HepG2 (cell line): ENCODE results near the gene PSMB11. TPM values are rescaled to one million over a fixed set of nuclear protein-coding genes. Genes with fewer than 3 reads are reported as not detected.

Experiments used
- FOXA1 ChIP-seq, 2 experiments: fragments of 450-650 bp in 1 of 2; sonication (generic) in 1 of 2; formaldehyde crosslinking in 1 of 2; IDR thresholded peaks; 2 replicates each; pipeline versions ENCODE4 v1.4.0 to v1.6.1; 2016 to 2020; ENCODE audit warnings: missing genetic modification reagents in 1 of 2
- HNRNPL ChIP-seq: fragments of 200-400 bp; formaldehyde crosslinking; IDR thresholded peaks from 2 replicates; pipeline ENCODE4 v1.6.1; 2017; ENCODE audit warnings: mild to moderate bottlenecking, low read depth, low read length
- KAT7 ChIP-seq: IDR thresholded peaks from 2 replicates; pipeline ENCODE4 v1.6.1; 2018; ENCODE audit warnings: borderline replicate concordance, missing compliant biosample characterization
- KDM2A ChIP-seq: sonication (generic); formaldehyde crosslinking; IDR thresholded peaks from 2 replicates; pipeline ENCODE4 v1.4.0; 2020; ENCODE audit warnings: low read depth, missing genetic modification reagents, borderline replicate concordance
- KDM5B ChIP-seq: sonication (generic); formaldehyde crosslinking; IDR thresholded peaks from 2 replicates; pipeline ENCODE4 v1.4.0; 2020; ENCODE audit warnings: missing genetic modification reagents, mild to moderate bottlenecking, borderline replicate concordance
- MAZ ChIP-seq, 2 experiments: sonication (generic) in 1 of 2; formaldehyde crosslinking in 1 of 2; IDR thresholded peaks; 2 replicates each; pipeline versions ENCODE4 v1.5.0 to v1.6.1; 2012 to 2020; ENCODE audit warnings: low read depth in 2 of 2, mild to moderate bottlenecking in 2 of 2, borderline replicate concordance in 1 of 2, improper control_type of control experiment in 1 of 2, low read length in 1 of 2, missing genetic modification reagents in 1 of 2, moderate library complexity in 1 of 2
- NFKB2 ChIP-seq: sonication (generic); formaldehyde crosslinking; IDR thresholded peaks from 2 replicates; pipeline ENCODE4 v1.4.0; 2020; ENCODE audit warnings: missing genetic modification reagents, borderline replicate concordance
- NR2F1 ChIP-seq, 2 experiments: fragments of 450-650 bp in 1 of 2; formaldehyde crosslinking in 1 of 2; IDR thresholded peaks; 2 replicates each; pipeline versions ENCODE4 v1.5.0 to v1.6.1; 2016 to 2020; ENCODE audit warnings: mild to moderate bottlenecking in 1 of 2, missing compliant biosample characterization in 1 of 2, missing genetic modification reagents in 1 of 2, moderate library complexity in 1 of 2
- PLRG1 ChIP-seq: fragments of 450-650 bp; conservative IDR thresholded peaks from 2 replicates; pipeline ENCODE4 v1.6.1; 2016
- RELA ChIP-seq: sonication (generic); formaldehyde crosslinking; IDR thresholded peaks from 2 replicates; pipeline ENCODE4 v1.4.0; 2020; ENCODE audit warnings: missing genetic modification reagents
- RFX1 ChIP-seq: fragments of 450-650 bp; IDR thresholded peaks from 2 replicates; pipeline ENCODE4 v1.6.1; 2017
- RNF2 ChIP-seq: fragments of 450-650 bp; conservative IDR thresholded peaks from 2 replicates; pipeline ENCODE4 v1.6.1; 2016; ENCODE audit warnings: low read depth
- U2AF1 ChIP-seq: fragments of 200-400 bp; formaldehyde crosslinking; optimal IDR thresholded peaks from 2 replicates; pipeline ENCODE3; 2017; ENCODE audit warnings: mild to moderate bottlenecking, low read depth, low read length
- ZHX1 ChIP-seq: sonication (generic); formaldehyde crosslinking; IDR thresholded peaks from 2 replicates; pipeline ENCODE4 v1.8.1; 2022; ENCODE audit warnings: low read depth, mild to moderate bottlenecking, missing genetic modification reagents
- ZMYM4 ChIP-seq: sonication (generic); formaldehyde crosslinking; IDR thresholded peaks from 2 replicates; pipeline ENCODE4 v1.8.1; 2023; ENCODE audit warnings: mild to moderate bottlenecking, missing genetic modification reagents
- ZNF607 ChIP-seq: sonication (generic); formaldehyde crosslinking; IDR thresholded peaks from 2 replicates; pipeline ENCODE4 v1.5.1; 2020; ENCODE audit warnings: missing genetic modification reagents, mild to moderate bottlenecking, borderline replicate concordance
- ZNF766 ChIP-seq: sonication (generic); formaldehyde crosslinking; IDR thresholded peaks from 2 replicates; pipeline ENCODE4 v1.5.0; 2020; ENCODE audit warnings: missing genetic modification reagents, borderline replicate concordance
- ZNF788 ChIP-seq: sonication (generic); formaldehyde crosslinking; IDR thresholded peaks from 2 replicates; pipeline ENCODE4 v1.5.0; 2020; ENCODE audit warnings: mild to moderate bottlenecking, missing genetic modification reagents, borderline replicate concordance
- ZSCAN30 ChIP-seq: sonication (generic); formaldehyde crosslinking; IDR thresholded peaks from 2 replicates; pipeline ENCODE4 v1.5.0; 2020; ENCODE audit warnings: mild to moderate bottlenecking, missing genetic modification reagents
- polyA plus RNA-seq, 8 experiments: library from polyadenylated mRNA; depleted of rRNA in 3 of 8; stranded (reverse) in 7 of 8; unstranded in 1 of 8; fragments of >200 nt; fragmentation: Illumina TruSeq in 4 of 8; extraction: Trizol in 4 of 8; gene quantifications; 2 replicates each; pipeline versions ENCODE4 v1.2.1 to v1.2.3, GENCODE V29; 2011 to 2016; ENCODE audit warnings: low read depth in 4 of 8, missing spikeins in 1 of 8, mixed read lengths in 1 of 8; ENCODE audit not compliant: insufficient read depth in 1 of 8
- total RNA-seq, 5 experiments: library from RNA; depleted of rRNA; stranded (reverse); fragments of >200 nt; fragmentation: Illumina TruSeq; extraction: Trizol; gene quantifications; 2 replicates each; pipeline ENCODE4 v1.2.3, GENCODE V29; 2016; ENCODE audit warnings: low read depth in 1 of 5
- TF ChIP-seq, protein P1 (sequence below), 2 experiments: sonication (generic) in 1 of 2; formaldehyde crosslinking in 1 of 2; IDR thresholded peaks; 2 replicates each; pipeline versions ENCODE4 v1.4.0 to v1.6.1; 2018 to 2020; ENCODE audit warnings: missing genetic modification reagents in 2 of 2, borderline replicate concordance in 1 of 2, low read depth in 1 of 2, mild to moderate bottlenecking in 1 of 2, missing biosample characterization in 1 of 2
- TF ChIP-seq, protein P2 (sequence below): sonication (generic); formaldehyde crosslinking; IDR thresholded peaks from 2 replicates; pipeline ENCODE4 v1.4.0; 2020; ENCODE audit warnings: missing genetic modification reagents, borderline replicate concordance

PSMB11 gene
- total and polyA plus RNA-seq, 2 of the 13 experiments (the other 11 are each of a cell fraction or from before 2014, with no cell fraction given), result not detected

- TF ChIP-seq ZHX1 (CRISPR knock-in tag) (no peak), U2AF1 (no peak), NFKB2 (CRISPR knock-in tag) (peak; percentile 65; the same call in 1 of the 2 replicates), MAZ (IDR thresholded peaks at IDR 0.05; ENCODE audit: borderline replicate concordance, low read depth, low read length) (no peak), MAZ (CRISPR knock-in tag; IDR thresholded peaks at IDR 0.05; ENCODE audit: low read depth) (peak; percentile 53; the same call in 1 of the 2 replicates), NR2F1 (CRISPR knock-in tag; IDR thresholded peaks at IDR 0.05) (no peak), ZMYM4 (CRISPR knock-in tag) (no peak), KAT7 (CRISPR knock-in tag) (no peak), ZNF607 (CRISPR knock-in tag) (peak; percentile 62; the same call in 1 of the 2 replicates), FOXA1 (IDR thresholded peaks at IDR 0.05) (no peak), FOXA1 (CRISPR knock-in tag; IDR thresholded peaks at IDR 0.05) (0 out of 2 replicates have a peak, but pooled peaks have one; percentile 21), HNRNPL (0 out of 2 replicates have a peak, but pooled peaks have one; percentile 69), KDM5B (CRISPR knock-in tag) (no peak; the same call in 1 of the 2 replicates), ZSCAN30 (no peak), RELA (CRISPR knock-in tag) (no peak), ZNF788 (CRISPR knock-in tag) (peak; percentile 78; the same call in 1 of the 2 replicates), ZNF766 (peak; percentile 83; the same call in 1 of the 2 replicates), PLRG1 (no peak), RNF2 (no peak), RFX1 (peak; percentile 9; the same call in 1 of the 2 replicates), KDM2A (CRISPR knock-in tag) (peak; percentile 66; the same call in 1 of the 2 replicates)
- TF ChIP-seq, protein P1, sequence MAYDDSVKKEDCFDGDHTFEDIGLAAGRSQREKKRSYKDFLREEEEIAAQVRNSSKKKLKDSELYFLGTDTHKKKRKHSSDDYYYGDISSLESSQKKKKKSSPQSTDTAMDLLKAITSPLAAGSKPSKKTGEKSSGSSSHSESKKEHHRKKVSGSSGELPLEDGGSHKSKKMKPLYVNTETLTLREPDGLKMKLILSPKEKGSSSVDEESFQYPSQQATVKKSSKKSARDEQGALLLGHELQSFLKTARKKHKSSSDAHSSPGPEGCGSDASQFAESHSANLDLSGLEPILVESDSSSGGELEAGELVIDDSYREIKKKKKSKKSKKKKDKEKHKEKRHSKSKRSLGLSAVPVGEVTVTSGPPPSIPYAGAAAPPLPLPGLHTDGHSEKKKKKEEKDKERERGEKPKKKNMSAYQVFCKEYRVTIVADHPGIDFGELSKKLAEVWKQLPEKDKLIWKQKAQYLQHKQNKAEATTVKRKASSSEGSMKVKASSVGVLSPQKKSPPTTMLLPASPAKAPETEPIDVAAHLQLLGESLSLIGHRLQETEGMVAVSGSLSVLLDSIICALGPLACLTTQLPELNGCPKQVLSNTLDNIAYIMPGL (CRISPR knock-in tag; IDR thresholded peaks at IDR 0.05; ENCODE audit: borderline replicate concordance in 1 of 2, low read depth in 1 of 2), result peak; percentile 78 to 80; a peak in 3 of 4 replicates
- TF ChIP-seq, protein P2, sequence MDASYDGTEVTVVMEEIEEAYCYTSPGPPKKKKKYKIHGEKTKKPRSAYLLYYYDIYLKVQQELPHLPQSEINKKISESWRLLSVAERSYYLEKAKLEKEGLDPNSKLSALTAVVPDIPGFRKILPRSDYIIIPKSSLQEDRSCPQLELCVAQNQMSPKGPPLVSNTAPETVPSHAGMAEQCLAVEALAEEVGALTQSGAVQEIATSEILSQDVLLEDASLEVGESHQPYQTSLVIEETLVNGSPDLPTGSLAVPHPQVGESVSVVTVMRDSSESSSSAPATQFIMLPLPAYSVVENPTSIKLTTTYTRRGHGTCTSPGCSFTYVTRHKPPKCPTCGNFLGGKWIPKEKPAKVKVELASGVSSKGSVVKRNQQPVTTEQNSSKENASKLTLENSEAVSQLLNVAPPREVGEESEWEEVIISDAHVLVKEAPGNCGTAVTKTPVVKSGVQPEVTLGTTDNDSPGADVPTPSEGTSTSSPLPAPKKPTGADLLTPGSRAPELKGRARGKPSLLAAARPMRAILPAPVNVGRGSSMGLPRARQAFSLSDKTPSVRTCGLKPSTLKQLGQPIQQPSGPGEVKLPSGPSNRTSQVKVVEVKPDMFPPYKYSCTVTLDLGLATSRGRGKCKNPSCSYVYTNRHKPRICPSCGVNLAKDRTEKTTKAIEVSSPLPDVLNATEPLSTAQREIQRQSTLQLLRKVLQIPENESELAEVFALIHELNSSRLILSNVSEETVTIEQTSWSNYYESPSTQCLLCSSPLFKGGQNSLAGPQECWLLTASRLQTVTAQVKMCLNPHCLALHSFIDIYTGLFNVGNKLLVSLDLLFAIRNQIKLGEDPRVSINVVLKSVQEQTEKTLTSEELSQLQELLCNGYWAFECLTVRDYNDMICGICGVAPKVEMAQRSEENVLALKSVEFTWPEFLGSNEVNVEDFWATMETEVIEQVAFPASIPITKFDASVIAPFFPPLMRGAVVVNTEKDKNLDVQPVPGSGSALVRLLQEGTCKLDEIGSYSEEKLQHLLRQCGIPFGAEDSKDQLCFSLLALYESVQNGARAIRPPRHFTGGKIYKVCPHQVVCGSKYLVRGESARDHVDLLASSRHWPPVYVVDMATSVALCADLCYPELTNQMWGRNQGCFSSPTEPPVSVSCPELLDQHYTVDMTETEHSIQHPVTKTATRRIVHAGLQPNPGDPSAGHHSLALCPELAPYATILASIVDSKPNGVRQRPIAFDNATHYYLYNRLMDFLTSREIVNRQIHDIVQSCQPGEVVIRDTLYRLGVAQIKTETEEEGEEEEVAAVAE (CRISPR knock-in tag), result no peak
Measured at GRCh38 chr14:23052182-23052623, 10.2 kb downstream of the PSMB11 start (continued).
